H4 (cell line): Measurements from ENCODE around the gene LHX8. TPM values are rescaled to one million over a fixed set of nuclear protein-coding genes. Genes with fewer than 3 reads are reported as not detected.
"Not testable (repeated sequence)": the region's sequence is repeated elsewhere in the genome, so short reads cannot be mapped to it uniquely, and the experiment has no call there.

Experiments used
- DNase-seq: peaks from one replicate; pipeline ENCODE4 v3.0.0-alpha.2; 2015; ENCODE audit warnings: low spot score
- total RNA-seq: library from RNA; depleted of rRNA; stranded (reverse); fragments of >200 nt; shearing (Covaris generic); gene quantifications from 2 replicates; pipeline ENCODE4 v1.2.3, GENCODE V29; 2014; rRNA removed

LHX8 gene
- 13.0 and 16.1 TPM in 2 replicates for total RNA-seq

GRCh38 chr1:75133750-75134646 is at the start of gene LHX8:
LHX8 (plus strand) TSS chr1:75134388; CDS start chr1:75136615, 2,227 bp downstream.
- peak; percentile 70 for DNase-seq

- DNase-seq: no peak
Observed at GRCh38 chr1:75085931-75086330, 48.3 kb upstream of the LHX8 start.

DNA sequence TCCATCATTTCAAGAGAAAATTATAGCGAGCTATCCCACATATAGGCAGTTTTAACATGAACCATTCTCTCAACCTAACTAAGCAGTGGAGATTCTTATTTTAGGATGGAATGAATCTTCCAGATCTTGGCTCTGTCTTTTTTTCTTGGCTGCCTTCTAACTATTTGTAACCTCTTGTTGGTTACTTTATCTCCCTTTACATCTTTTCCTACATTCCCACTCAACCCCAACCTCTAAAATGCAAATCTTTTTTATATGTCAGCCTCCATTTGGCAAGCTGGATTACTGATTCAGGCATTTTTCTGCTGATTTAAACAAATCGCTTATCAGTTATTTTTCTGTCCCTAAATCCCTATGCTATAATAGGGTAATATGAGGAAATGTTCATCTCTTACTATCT is 46.9 kb upstream of the LHX8 start:
- DNase-seq: no peak

- DNase-seq: no peak
Observed at GRCh38 chr1:75092141-75092540, 42.0 kb upstream of the LHX8 start.

DNA sequence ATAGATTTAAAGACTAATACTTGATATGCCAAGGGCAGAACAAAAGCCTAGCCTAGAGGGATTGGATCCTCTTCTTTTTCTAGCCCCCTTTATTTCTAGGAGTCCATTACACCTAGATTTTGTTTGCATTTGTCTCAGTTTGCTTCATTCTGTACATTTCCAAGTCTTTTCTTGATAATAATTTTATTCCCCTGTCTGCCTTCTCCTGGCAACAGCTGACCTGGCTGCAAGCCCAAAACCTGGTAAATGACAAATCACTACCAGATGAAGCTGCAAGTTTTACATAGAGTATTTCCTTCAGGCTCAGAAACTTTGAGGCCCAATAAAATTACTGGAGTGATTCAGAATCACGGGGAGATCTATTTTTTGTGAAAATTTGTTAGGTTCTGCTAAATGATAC is 36.5 kb upstream of the LHX8 start:
- DNase-seq: peak; percentile 77

DNA sequence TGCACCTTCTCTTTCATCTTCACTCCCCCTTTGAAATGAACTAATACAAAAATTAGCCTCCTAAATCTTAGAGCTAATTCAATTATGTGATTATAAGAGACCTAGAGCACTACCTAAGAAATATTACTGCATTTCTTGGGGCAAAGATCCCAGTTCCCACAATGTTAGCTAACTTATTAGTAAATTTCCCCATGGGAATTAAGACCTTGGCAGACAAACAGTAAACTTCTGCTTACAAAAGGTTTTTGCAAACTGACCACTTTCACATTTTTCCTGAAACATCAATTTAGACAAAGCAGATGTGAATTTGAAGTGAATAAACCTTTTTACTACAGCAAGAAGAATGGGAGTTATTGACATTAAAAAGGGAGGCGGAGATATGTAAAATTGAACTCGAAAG is 34.6 kb upstream of the LHX8 start:
- no peak for DNase-seq

- DNase-seq: no peak
Observed at GRCh38 chr1:75100481-75101092, 33.6 kb upstream of the LHX8 start.

- not testable (repeated sequence) for DNase-seq
Observed at GRCh38 chr1:75112362-75112951, 21.7 kb upstream of the LHX8 start.

- no peak for DNase-seq
Observed at GRCh38 chr1:75115654-75116053, 18.5 kb upstream of the LHX8 start.

DNA sequence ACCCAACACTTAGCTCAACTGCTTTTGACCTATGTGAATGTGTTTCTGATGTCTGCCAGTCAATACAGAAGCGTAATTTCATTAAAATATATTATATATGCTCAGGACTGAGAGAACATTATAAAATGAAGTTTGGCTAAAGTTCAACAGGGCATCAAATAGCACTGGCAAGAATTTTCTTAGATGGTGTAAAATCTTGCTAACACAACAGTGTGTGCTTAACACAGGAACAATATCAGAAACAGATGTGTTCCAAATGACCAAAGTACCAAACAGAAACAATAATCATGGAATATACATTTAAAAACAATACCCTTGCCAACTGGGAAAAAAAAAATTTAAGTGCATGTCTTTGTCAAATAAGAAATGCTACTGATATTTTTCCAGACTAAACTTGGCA is 10.4 kb upstream of the LHX8 start:
- DNase-seq: no peak

- no peak for DNase-seq
Observed at GRCh38 chr1:75124510-75124909, 9.7 kb upstream of the LHX8 start.

GRCh38 chr1:75125161-75125726 is 8.9 kb upstream of the LHX8 start:
- DNase-seq: no peak

DNA sequence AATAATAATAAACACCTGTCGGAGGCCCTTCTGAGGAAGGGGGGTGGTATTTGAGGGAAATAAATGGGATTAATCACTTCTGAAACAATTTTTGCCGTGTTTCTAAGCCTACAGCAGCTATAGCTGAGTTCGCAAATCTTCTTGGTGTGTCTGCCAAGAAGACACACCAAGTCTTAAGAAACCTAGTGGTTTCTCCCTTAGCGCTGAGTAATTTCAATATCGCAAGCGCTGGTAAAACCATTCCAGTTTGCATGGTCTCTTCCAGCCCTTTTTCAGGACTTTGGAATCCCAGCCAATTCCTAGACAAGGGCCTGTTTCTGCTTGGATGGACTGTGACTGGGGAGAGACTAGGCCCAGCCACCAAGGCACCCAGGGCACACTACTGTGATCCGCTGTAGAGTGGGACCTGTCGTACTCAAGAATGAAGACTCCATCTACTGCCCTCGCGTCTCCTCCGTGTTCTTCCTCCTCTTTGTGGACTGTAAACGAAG is 7.5 kb upstream of the LHX8 start:
- no peak for DNase-seq

DNA sequence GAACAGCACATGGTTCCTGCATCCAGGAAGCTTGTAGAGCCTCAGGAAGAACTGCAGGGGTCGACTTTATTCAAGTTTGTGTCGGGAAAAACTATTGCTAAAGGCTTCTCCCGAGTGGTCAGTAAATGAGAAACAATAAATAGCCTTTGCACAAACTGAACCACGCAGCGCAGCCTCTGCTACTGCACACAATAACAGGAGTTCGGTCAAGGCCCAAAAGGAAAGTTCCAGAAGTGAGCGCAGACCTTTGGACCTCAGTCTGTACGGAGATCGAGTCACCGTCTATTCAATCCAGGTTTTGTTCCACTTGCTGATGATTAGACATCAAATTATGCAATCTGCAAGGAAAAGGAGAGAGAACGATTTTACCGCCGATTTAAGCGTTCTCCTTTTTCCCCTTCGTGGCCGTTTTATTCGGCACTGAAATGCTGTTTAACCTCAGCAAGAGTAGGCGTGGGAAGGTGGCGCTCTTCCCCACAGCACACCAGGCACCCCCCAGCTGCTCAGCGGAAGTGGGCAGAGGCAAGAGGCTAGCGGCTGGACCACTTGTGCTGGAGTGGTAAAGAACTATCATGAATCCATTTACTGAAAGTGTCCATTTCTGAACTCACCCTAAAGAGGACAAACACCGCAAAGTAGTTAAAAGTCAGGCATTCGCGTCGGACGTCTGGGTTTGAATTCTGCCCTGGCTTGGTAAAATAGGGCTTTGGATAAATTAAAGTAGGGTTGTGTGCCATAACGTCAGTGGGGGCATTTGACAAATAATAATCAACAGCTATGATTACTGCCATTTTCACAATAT is 6.1 kb upstream of the LHX8 start:
- no peak for DNase-seq

- DNase-seq: no peak
Observed at GRCh38 chr1:75129660-75129982, 4.6 kb upstream of the LHX8 start.

DNA sequence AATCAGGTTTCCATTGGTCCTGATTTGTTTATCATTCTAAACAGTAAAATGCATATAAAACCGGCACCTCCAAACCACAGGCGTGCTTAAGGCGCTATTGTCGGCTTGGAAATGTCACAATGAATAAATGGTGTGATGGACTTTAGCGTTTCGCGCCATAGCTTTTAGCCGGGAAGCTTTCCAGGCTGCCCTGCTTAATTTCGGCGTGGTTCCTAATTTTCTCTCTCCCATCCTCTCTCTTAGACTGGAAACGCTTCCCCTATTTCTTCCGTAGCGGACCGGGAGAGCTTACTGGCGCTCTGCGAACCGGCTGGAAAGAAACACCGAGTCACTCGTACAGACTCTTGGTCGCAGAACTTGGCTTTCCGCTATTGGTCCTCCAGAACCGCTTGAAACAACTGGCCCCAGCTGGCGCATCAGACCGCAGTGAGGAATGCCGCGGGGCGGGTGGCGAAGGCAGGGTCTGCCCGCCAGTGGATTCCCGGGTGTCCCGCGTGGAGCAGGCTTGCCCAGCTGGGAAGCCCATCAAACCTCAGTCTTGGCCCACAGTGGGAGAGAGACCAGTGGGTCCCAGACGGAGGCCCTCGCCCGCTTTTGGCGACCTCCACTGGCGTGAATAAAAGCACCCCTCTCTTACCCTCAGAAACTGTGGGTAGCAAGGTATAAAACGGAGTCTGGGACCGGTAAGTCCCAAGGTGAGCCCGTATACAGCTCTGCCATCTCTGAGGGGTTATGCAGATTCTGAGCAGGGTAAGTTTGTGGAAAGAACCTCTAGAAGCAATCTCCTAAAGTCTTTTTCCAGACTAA is 4.0 kb upstream of the LHX8 start:
- no peak for DNase-seq

GRCh38 chr1:75130865-75131564 is 3.2 kb upstream of the LHX8 start:
- no peak for DNase-seq

- no peak for DNase-seq
Observed at GRCh38 chr1:75131565-75132241, 2.5 kb upstream of the LHX8 start.

- DNase-seq: no peak
Observed at GRCh38 chr1:75132242-75132811, 1.9 kb upstream of the LHX8 start.
